Measurements from ENCODE around the gene RNU7-1. TPM values are rescaled to one million over a fixed set of nuclear protein-coding genes. Genes with fewer than 3 reads are reported as not detected.

Gene RNU7-1
- total and polyA plus RNA-seq, 2 donors (not counting 1 experiment from before 2014, with no cell fraction given): not detected

DNA sequence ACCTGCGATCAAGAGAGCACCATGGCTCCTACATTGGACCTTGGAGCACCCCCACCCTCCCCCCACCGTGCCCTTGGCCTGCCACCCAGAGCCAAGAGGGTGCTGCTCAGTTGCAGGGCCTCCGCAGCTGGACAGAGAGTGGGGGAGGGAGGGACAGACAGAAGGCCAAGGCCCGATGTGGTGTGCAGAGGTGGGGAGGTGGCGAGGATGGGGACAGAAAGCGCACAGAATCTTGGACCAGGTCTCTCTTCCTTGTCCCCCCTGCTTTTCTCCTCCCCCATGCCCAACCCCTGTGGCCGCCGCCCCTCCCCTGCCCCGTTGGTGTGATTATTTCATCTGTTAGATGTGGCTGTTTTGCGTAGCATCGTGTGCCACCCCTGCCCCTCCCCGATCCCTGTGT is 1.8 kb upstream of the RNU7-1 start:
- Mint-ChIP-seq H3K27ac (no peak overlapping the region), H3K4me1 (peaks cover 56% of the 10 kb centered on the region), H3K4me3 (no peak overlapping the region), H3K27me3 (no peaks in the 10 kb centered on the region), H3K9me3 (ENCODE audit: insufficient read depth) (no peaks in the 10 kb centered on the region)
- ChIA-PET CTCF (interaction anchor here (0.8 to 16.6 kb wide), 7 partner anchors 10 to 167 kb away, joined by 4 to 944 read pairs (median 16); partner anchors contain the start of genes PTPN6 and SPSB2), POLR2A (interaction anchor here (18.5 kb wide), 1 partner anchor 16 kb away, joined by 662 read pairs; the partner anchor contains the start of gene PTPN6)
- Histone ChIP-seq H3K4me3 (ENCODE audit: control extremely low read depth in 1 of 5, extremely low read depth in 1 of 5, insufficient read depth in 1 of 5, low read depth in 2 of 5, low read length in 4 of 5) (no peak overlapping the region), H3K9me3 (ENCODE audit: control extremely low read depth in 1 of 3, control insufficient read depth in 2 of 3, insufficient read depth in 1 of 3, low read length in 2 of 3) (no peaks in the 10 kb centered on the region), H3K79me2 (ENCODE audit: control insufficient read depth, insufficient read depth, low read length) (peaks cover 13% of the 10 kb centered on the region), H3K36me3 (replicated peaks in 1 of 2; ENCODE audit: control extremely low read depth in 1 of 2, control insufficient read depth in 1 of 2, extremely low read depth in 1 of 2, insufficient read depth in 2 of 2, low read length in 1 of 2) (peaks cover 0 to 10% of the 10 kb centered on the region in 2 experiments), H3K4me1 (ENCODE audit: control insufficient read depth in 2 of 2, insufficient read depth in 2 of 2, low read length in 2 of 2) (peaks cover 37 to 60% of the 10 kb centered on the region in 2 donors), H3K27me3 (replicated peaks in 1 of 4; ENCODE audit: control extremely low read depth in 1 of 4, control insufficient read depth in 3 of 4, insufficient read depth in 4 of 4, low read length in 3 of 4) (no peaks in the 10 kb centered on the region), H3K9ac (ENCODE audit: low read length) (no peak overlapping the region), H3K4me2 (replicated peaks; ENCODE audit: low read depth, low read length, poor library complexity, severe bottlenecking) (no peak overlapping the region), H2AFZ (ENCODE audit: insufficient read depth, low read depth, low read length, poor library complexity, severe bottlenecking) (no peak overlapping the region), H4K20me1 (ENCODE audit: control insufficient read depth, insufficient read depth, low read length, poor library complexity, severe bottlenecking) (no peaks in the 10 kb centered on the region), H3K27ac (ENCODE audit: low read length in 2 of 2) (no peak overlapping the region)
- intact Hi-C loops (cut with micrococcal nuclease): loop anchor here (10.0 kb wide), 1 partner anchor 307 kb away; the partner anchor contains the start of gene LPAR5
- DNase-seq (no peak), ATAC-seq (ENCODE audit: low read depth) (no peak)
- no CpG with 5 or more reads among the region's 12 CpGs for WGBS (ENCODE audit: insufficient coverage)
- TF ChIP-seq EZH2 (IDR thresholded peaks at IDR 0.05; ENCODE audit: borderline replicate concordance, insufficient read depth, low read depth, low read length, poor library complexity, severe bottlenecking): no peak

DNA sequence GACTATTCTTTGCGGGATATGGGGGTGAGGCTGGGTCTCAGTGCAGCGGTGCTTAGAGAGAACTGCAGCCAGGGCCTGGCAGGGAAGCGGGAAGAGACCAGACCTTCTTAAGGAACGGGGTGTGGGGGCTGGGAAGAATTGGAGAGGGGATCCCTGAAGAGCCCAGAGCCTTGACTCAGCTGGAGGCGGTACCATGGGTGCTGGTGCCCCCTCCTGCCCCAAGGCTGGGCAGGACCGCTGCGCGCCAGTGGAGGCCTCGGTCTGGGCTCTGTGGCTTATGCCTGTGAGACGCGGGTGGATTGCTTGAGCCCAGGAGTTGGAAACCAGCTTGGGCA is 1.3 kb upstream of the RNU7-1 start:
- Histone ChIP-seq H3K4me1 (ENCODE audit: control insufficient read depth in 2 of 2, insufficient read depth in 2 of 2, low read length in 2 of 2) (peaks cover 38 to 60% of the 10 kb centered on the region in 2 donors), H3K79me2 (ENCODE audit: control insufficient read depth, insufficient read depth, low read length) (peaks cover 11% of the 10 kb centered on the region), H3K4me3 (ENCODE audit: control extremely low read depth in 1 of 5, extremely low read depth in 1 of 5, insufficient read depth in 1 of 5, low read depth in 2 of 5, low read length in 4 of 5) (no peak overlapping the region), H3K27me3 (replicated peaks in 1 of 4; ENCODE audit: control extremely low read depth in 1 of 4, control insufficient read depth in 3 of 4, insufficient read depth in 4 of 4, low read length in 3 of 4) (no peaks in the 10 kb centered on the region), H3K36me3 (replicated peaks in 1 of 2; ENCODE audit: control extremely low read depth in 1 of 2, control insufficient read depth in 1 of 2, extremely low read depth in 1 of 2, insufficient read depth in 2 of 2, low read length in 1 of 2) (peaks cover 0 to 10% of the 10 kb centered on the region in 2 experiments), H3K9me3 (ENCODE audit: control extremely low read depth in 1 of 3, control insufficient read depth in 2 of 3, insufficient read depth in 1 of 3, low read length in 2 of 3) (no peaks in the 10 kb centered on the region), H3K27ac (ENCODE audit: low read length in 2 of 2) (peak overlapping the region in 1 of 2 donors; percentile 93), H3K4me2 (replicated peaks; ENCODE audit: low read depth, low read length, poor library complexity, severe bottlenecking) (no peak overlapping the region), H3K9ac (ENCODE audit: low read length) (no peak overlapping the region), H2AFZ (ENCODE audit: insufficient read depth, low read depth, low read length, poor library complexity, severe bottlenecking) (no peak overlapping the region), H4K20me1 (ENCODE audit: control insufficient read depth, insufficient read depth, low read length, poor library complexity, severe bottlenecking) (no peaks in the 10 kb centered on the region)
- ATAC-seq (ENCODE audit: low read depth) (no peak), DNase-seq (no peak)
- Mint-ChIP-seq H3K27me3 (no peaks in the 10 kb centered on the region), H3K27ac (peak overlapping the region; percentile 97), H3K4me1 (peaks cover 58% of the 10 kb centered on the region), H3K4me3 (peak overlapping the region; percentile 29), H3K9me3 (ENCODE audit: insufficient read depth) (no peaks in the 10 kb centered on the region)
- CTCF ChIA-PET: interaction anchor here (2.5 to 16.6 kb wide), 5 partner anchors 10 to 73 kb away, joined by 16 to 944 read pairs (median 27); partner anchors contain the start of genes PTPN6 and SPSB2
- intact Hi-C loops (cut with micrococcal nuclease): loop anchor here (10.0 kb wide), 1 partner anchor 307 kb away; the partner anchor contains the start of gene LPAR5
- POLR2A ChIA-PET: interaction anchor here (2.6 to 18.5 kb wide), 2 partner anchors 16 to 28 kb away, joined by 8 to 662 read pairs; partner anchors contain the start of genes ENO2 and PTPN6
- no peak for TF ChIP-seq EZH2 (IDR thresholded peaks at IDR 0.05; ENCODE audit: borderline replicate concordance, insufficient read depth, low read depth, low read length, poor library complexity, severe bottlenecking)
- TF ChIP-seq CTCF (IDR thresholded peaks at IDR 0.05): no peak
- WGBS (ENCODE audit: insufficient coverage): 96% methylated on average over 11 of the region's 11 CpGs

All from B cell (primary cell).